HPDE6-E6E7 (cell line): ENCODE measurements around the gene SFN.
"Not testable (repeated sequence)": the region's sequence is repeated elsewhere in the genome, so short reads cannot be mapped to it uniquely, and the experiment has no call there.

Experiments used
- DNase-seq: peaks from one replicate; pipeline ENCODE4 v3.0.0; 2011; ENCODE audit warnings: missing footprints; ENCODE audit errors: extremely low spot score

SFN gene

GRCh38 chr1:26864610-26865480 is 1.9 kb downstream of the SFN start:
- peak; percentile 77 for DNase-seq

- DNase-seq = not testable (repeated sequence)
Measured at GRCh38 chr1:26873097-26873496, 10.1 kb downstream of the SFN start.

DNA sequence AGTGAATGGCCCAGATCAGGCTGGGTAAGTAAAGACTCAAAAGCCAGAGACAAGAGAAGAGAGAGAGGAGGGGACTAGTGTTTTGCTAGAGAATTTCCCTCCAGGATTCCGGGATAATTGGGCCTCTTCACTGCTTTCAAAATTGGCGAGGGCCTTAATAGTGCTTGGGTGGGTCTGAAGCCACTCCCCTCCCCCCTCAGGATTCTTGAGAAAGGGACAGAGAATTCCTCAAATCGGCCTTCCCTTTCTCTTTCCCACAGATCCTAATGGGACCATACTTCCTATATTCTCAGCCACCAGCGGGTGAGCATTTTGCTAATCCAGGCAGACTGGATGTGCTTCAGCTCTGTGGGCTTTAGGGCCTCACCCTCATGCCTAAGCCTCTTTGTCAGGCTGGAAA is 11.9 kb downstream of the SFN start:
- DNase-seq = no peak

- DNase-seq = no peak
Measured at GRCh38 chr1:26877326-26877725, 14.4 kb downstream of the SFN start.

GRCh38 chr1:26879793-26880192 is 16.8 kb downstream of the SFN start:
- no peak for DNase-seq

DNA sequence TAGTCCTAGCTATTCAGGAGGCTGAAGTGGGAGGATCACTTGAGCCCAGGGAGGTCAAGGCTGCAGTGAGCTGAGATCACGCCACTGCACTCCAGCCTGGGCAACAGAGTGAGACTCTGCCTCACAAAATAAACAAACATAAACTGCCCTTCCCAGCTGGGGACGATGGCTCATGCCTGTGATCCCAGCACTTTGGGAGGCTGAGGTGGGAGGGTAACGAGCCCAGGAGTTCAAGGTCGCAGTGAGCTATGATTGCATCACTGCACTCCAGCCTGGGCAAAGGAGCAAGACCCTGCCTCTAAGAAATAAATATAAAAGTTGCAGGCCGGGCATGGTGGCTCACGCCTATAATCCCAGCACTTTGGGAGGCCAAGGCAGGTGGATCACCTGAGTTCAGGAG is 18.7 kb downstream of the SFN start:
- DNase-seq = not testable (repeated sequence)

- no peak for DNase-seq
Measured at GRCh38 chr1:26882696-26883463, 19.9 kb downstream of the SFN start.

DNA sequence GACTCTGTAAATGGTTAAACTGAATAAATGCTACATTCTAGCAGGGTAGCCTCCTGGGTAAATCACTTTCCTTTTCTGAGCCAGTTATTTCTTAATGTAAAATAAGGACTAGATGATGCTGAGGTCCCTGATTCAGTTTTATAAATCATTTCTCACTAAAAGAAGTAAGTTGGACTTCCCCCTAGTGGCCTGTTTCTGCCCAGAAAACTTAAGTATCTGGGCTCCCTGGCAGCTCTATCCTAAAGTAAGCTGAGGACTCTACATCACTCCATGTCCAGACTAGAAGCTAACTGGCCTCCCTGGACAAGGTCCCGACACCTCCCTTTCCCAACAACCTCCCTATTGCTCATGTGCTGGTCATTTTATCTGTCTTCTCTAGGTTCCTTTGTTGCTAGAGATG is 24.2 kb downstream of the SFN start:
- no peak for DNase-seq

GRCh38 chr1:26888231-26888630 is 25.3 kb downstream of the SFN start:
- DNase-seq = no peak

GRCh38 chr1:26889551-26890466 is 26.9 kb downstream of the SFN start, which contains the start of gene GPN2:
GPN2 (minus strand) TSS chr1:26890283; CDS start chr1:26890096, 187 bp downstream.
- DNase-seq = peak; percentile 74

GRCh38 chr1:26890467-26890796 is 27.5 kb downstream of the SFN start:
- no peak for DNase-seq

GRCh38 chr1:26894263-26894662 is 31.3 kb downstream of the SFN start:
- peak; percentile 76 for DNase-seq

- no peak for DNase-seq
Measured at GRCh38 chr1:26897351-26897750, 34.4 kb downstream of the SFN start.

- peak; percentile 85 for DNase-seq
Measured at GRCh38 chr1:26900001-26900814, 37.3 kb downstream of the SFN start, which contains the start of gene GPATCH3. GPATCH3 (minus strand) TSS chr1:26900467; CDS start chr1:26900442, 25 bp downstream.

- no peak for DNase-seq
Measured at GRCh38 chr1:26900815-26901511, 38.0 kb downstream of the SFN start.

GRCh38 chr1:26907071-26907917 is 44.3 kb downstream of the SFN start:
- peak; percentile 98 for DNase-seq

- DNase-seq = no peak
Measured at GRCh38 chr1:26909951-26910342, 47.0 kb downstream of the SFN start.

GRCh38 chr1:26910343-26911160 is 47.6 kb downstream of the SFN start:
- no peak for DNase-seq
